Esophagus (tissue), 2 donors: ENCODE data around the gene SCIN. TPM values are rescaled to one million over a fixed set of nuclear protein-coding genes. Genes with fewer than 3 reads are reported as not detected.
"Not testable (repeated sequence)": the region's sequence is repeated elsewhere in the genome, so short reads cannot be mapped to it uniquely, and the experiment has no call there.

Experiments
- H3K27ac ChIP-seq, 2 donors: one replicate each; pipeline ENCODE4 v1.5.1; 2013; ENCODE audit warnings: low read depth in 2 of 2, mild to moderate bottlenecking in 2 of 2, inconsistent platforms in 1 of 2, low read length in 1 of 2, moderate library complexity in 1 of 2
- H3K27me3 ChIP-seq, 2 donors: one replicate each; pipeline ENCODE4 v1.6.1; 2013; ENCODE audit warnings: low read length in 2 of 2, control low read depth in 1 of 2, mild to moderate bottlenecking in 1 of 2; ENCODE audit not compliant: insufficient read depth in 2 of 2, control insufficient read depth in 1 of 2
- H3K36me3 ChIP-seq, 2 donors: one replicate each; pipeline ENCODE4 v1.6.1; 2013; ENCODE audit warnings: low read length in 1 of 2; ENCODE audit not compliant: control insufficient read depth in 2 of 2, insufficient read depth in 2 of 2
- H3K4me1 ChIP-seq, 2 donors: one replicate each; pipeline ENCODE4 v1.6.1; 2013; ENCODE audit warnings: low read length in 1 of 2; ENCODE audit not compliant: control insufficient read depth in 2 of 2, insufficient read depth in 2 of 2
- H3K4me3 ChIP-seq, 2 donors: one replicate each; pipeline ENCODE4 v1.5.1; 2013; ENCODE audit warnings: low read length in 2 of 2, mild to moderate bottlenecking in 2 of 2, low read depth in 1 of 2, moderate library complexity in 1 of 2
- H3K9me3 ChIP-seq, 2 donors: one replicate each; pipeline ENCODE4 v1.6.1; 2013; ENCODE audit warnings: mild to moderate bottlenecking in 2 of 2, low read depth in 1 of 2, low read length in 1 of 2, moderate library complexity in 1 of 2; ENCODE audit not compliant: control insufficient read depth in 2 of 2, insufficient read depth in 1 of 2
- WGBS, 2 donors: extraction: QIAGEN DNeasy Blood & Tissue Kit; methylation state at CpG; one replicate each; pipeline ENCODE4 v1.1.7; 2013; 5-methylcytosine and 5-hydroxymethylcytosine counted together
- polyA plus RNA-seq, 2 donors: library from polyadenylated mRNA; stranded (reverse); fragments of 200-250 nt; gene quantifications; one replicate each; pipeline ENCODE4 v1.2.3, GENCODE V29; 2013
- donor health status: healthy with polysubstance abuse.
- donor health status: Bipolar disorder and iron deficiency.

The SCIN gene
- polyA plus RNA-seq, 2 donors = 10.4 to 22.3 TPM

GRCh38 chr7:12543586-12543985 lies 26.9 kb upstream of the SCIN start:
- WGBS, 2 donors = 80 to 85% methylated on average over 4 of the region's 4 CpGs
- H3K4me3 ChIP-seq = no peak overlapping the region
- H3K27ac ChIP-seq = no peak overlapping the region
- no peaks in the 10 kb centered on the region for H3K4me1 ChIP-seq
- no peaks in the 10 kb centered on the region for H3K36me3 ChIP-seq
- H3K27me3 ChIP-seq = no peaks in the 10 kb centered on the region
- no peaks in the 10 kb centered on the region for H3K9me3 ChIP-seq

- H3K9me3 ChIP-seq = no peaks in the 10 kb centered on the region
- H3K27me3 ChIP-seq = no peaks in the 10 kb centered on the region
- WGBS, 2 donors = 73 to 74% methylated on average over 3 of the region's 3 CpGs
- no peak overlapping the region for H3K4me3 ChIP-seq
- H3K4me1 ChIP-seq = no peaks in the 10 kb centered on the region
- no peaks in the 10 kb centered on the region for H3K36me3 ChIP-seq
- H3K27ac ChIP-seq = no peak overlapping the region
Observed at GRCh38 chr7:12549106-12549505, 21.4 kb upstream of the SCIN start.

- no peak overlapping the region for H3K4me3 ChIP-seq
- no peaks in the 10 kb centered on the region for H3K4me1 ChIP-seq
- H3K27me3 ChIP-seq = no peaks in the 10 kb centered on the region
- no peaks in the 10 kb centered on the region for H3K36me3 ChIP-seq
- H3K27ac ChIP-seq = no peak overlapping the region
- 95 to 97% methylated on average over 4 of the region's 4 CpGs for WGBS, 2 donors
- no peaks in the 10 kb centered on the region for H3K9me3 ChIP-seq
Observed at GRCh38 chr7:12550956-12551355, 19.6 kb upstream of the SCIN start.

GRCh38 chr7:12552876-12553275 lies 17.6 kb upstream of the SCIN start:
- no peaks in the 10 kb centered on the region for H3K27me3 ChIP-seq
- no peaks in the 10 kb centered on the region for H3K4me1 ChIP-seq
- H3K36me3 ChIP-seq = no peaks in the 10 kb centered on the region
- no peak overlapping the region for H3K27ac ChIP-seq
- 86 to 89% methylated on average over 1 of the region's 1 CpG for WGBS, 2 donors
- H3K9me3 ChIP-seq = peaks cover 0 to 3% of the 10 kb centered on the region in 2 donors
- no peak overlapping the region for H3K4me3 ChIP-seq

GRCh38 chr7:12553416-12553815 lies 17.1 kb upstream of the SCIN start:
- no peak overlapping the region for H3K27ac ChIP-seq
- H3K36me3 ChIP-seq = no peaks in the 10 kb centered on the region
- no peaks in the 10 kb centered on the region for H3K4me1 ChIP-seq
- H3K4me3 ChIP-seq = no peak overlapping the region
- H3K27me3 ChIP-seq = no peaks in the 10 kb centered on the region
- peaks cover 0 to 3% of the 10 kb centered on the region in 2 donors for H3K9me3 ChIP-seq

- no peaks in the 10 kb centered on the region for H3K4me1 ChIP-seq
- H3K27ac ChIP-seq = no peak overlapping the region
- H3K9me3 ChIP-seq = peaks cover 0 to 3% of the 10 kb centered on the region in 2 donors
- no peaks in the 10 kb centered on the region for H3K36me3 ChIP-seq
- no peaks in the 10 kb centered on the region for H3K27me3 ChIP-seq
- H3K4me3 ChIP-seq = no peak overlapping the region
- WGBS, 2 donors = 66% methylated on average over 2 of the region's 2 CpGs
Observed at GRCh38 chr7:12554351-12554750, 16.2 kb upstream of the SCIN start.

- Histone ChIP-seq H3K27me3 (no peaks in the 10 kb centered on the region), H3K4me3 (no peak overlapping the region), H3K27ac (no peak overlapping the region), H3K9me3 (peaks cover 0 to 3% of the 10 kb centered on the region in 2 donors), H3K36me3 (no peaks in the 10 kb centered on the region), H3K4me1 (no peaks in the 10 kb centered on the region)
- 72 to 76% methylated on average over 6 of the region's 6 CpGs for WGBS, 2 donors
Observed at GRCh38 chr7:12554872-12555271, 15.6 kb upstream of the SCIN start.

GRCh38 chr7:12555695-12556094 lies 14.8 kb upstream of the SCIN start:
- not testable (repeated sequence) for H3K4me1 ChIP-seq, H3K36me3 ChIP-seq, H3K27me3 ChIP-seq, H3K9me3 ChIP-seq, H3K27ac ChIP-seq, H3K4me3 ChIP-seq
- 78 to 80% methylated on average over 6 of the region's 6 CpGs for WGBS, 2 donors

GRCh38 chr7:12556139-12556792 lies 14.3 kb upstream of the SCIN start:
- 89 to 95% methylated on average over 49 to 60 of the region's 60 CpGs for WGBS, 2 donors

GRCh38 chr7:12557282-12557681 lies 13.2 kb upstream of the SCIN start:
- H3K36me3 ChIP-seq = no peaks in the 10 kb centered on the region
- no peak overlapping the region for H3K4me3 ChIP-seq
- no peaks in the 10 kb centered on the region for H3K27me3 ChIP-seq
- H3K4me1 ChIP-seq = no peaks in the 10 kb centered on the region
- 66% methylated on average over 7 of the region's 7 CpGs for WGBS, 2 donors
- no peak overlapping the region for H3K27ac ChIP-seq
- H3K9me3 ChIP-seq = peaks cover 0 to 3% of the 10 kb centered on the region in 2 donors

More at GRCh38 chr7:12556139-12556792, 14.3 kb upstream of the SCIN start:
- not testable (repeated sequence) for H3K36me3 ChIP-seq, H3K27me3 ChIP-seq, H3K27ac ChIP-seq, H3K4me3 ChIP-seq, H3K4me1 ChIP-seq, H3K9me3 ChIP-seq
